Bronchial epithelial cell (primary cell): ENCODE measurements around the gene SDR39U1. TPM values are rescaled to one million over a fixed set of nuclear protein-coding genes. Genes with fewer than 3 reads are reported as not detected.
A peak's percentile ranks its signal among the peaks of the same experiment; 100 is the strongest.

Experiments
- DNase-seq: peaks from one replicate; pipeline ENCODE4 v3.0.0-alpha.2; 2010; ENCODE audit warnings: low read depth
- FAIRE-seq: peaks from 2 replicates; lab custom pipeline; 2011; peaks lifted over from hg19 to GRCh38; lab: Jason Lieb, UNC
- H3K27me3 ChIP-seq: 2 replicates; pipeline ENCODE4 v1.5.1; 2011; ENCODE audit warnings: low read length; ENCODE audit not compliant: control insufficient read depth, insufficient read depth
- H3K36me3 ChIP-seq: 2 replicates; pipeline ENCODE4 v1.5.1; 2011; ENCODE audit warnings: low read length; ENCODE audit not compliant: control insufficient read depth, insufficient read depth
- H3K4me3 ChIP-seq: 2 replicates; pipeline ENCODE4 v1.5.1; 2011; ENCODE audit warnings: mild to moderate bottlenecking, low read depth, low read length, control low read depth
- total RNA-seq: library from RNA; depleted of rRNA; stranded (reverse); fragments of >200 nt; gene quantifications from 2 replicates; pipeline ENCODE4 v1.2.1, GENCODE V29; 2014
- TF ChIP-seq, protein P1 (sequence below): IDR thresholded peaks from 2 replicates; pipeline ENCODE4 v1.5.1; 2011; ENCODE audit warnings: mild to moderate bottlenecking, moderate library complexity, low read length, control low read depth, inconsistent platforms; ENCODE audit not compliant: insufficient read depth, severe bottlenecking

SDR39U1 gene
- total RNA-seq, 1 donor from 2014 or later = 8.2 TPM

GRCh38 chr14:24397639-24398292, 44.8 kb downstream of the SDR39U1 start:
- Histone ChIP-seq H3K27me3 (no peaks in the 10 kb centered on the region), H3K36me3 (no peaks in the 10 kb centered on the region), H3K4me3 (no peak overlapping the region)
- TF ChIP-seq, protein P1, sequence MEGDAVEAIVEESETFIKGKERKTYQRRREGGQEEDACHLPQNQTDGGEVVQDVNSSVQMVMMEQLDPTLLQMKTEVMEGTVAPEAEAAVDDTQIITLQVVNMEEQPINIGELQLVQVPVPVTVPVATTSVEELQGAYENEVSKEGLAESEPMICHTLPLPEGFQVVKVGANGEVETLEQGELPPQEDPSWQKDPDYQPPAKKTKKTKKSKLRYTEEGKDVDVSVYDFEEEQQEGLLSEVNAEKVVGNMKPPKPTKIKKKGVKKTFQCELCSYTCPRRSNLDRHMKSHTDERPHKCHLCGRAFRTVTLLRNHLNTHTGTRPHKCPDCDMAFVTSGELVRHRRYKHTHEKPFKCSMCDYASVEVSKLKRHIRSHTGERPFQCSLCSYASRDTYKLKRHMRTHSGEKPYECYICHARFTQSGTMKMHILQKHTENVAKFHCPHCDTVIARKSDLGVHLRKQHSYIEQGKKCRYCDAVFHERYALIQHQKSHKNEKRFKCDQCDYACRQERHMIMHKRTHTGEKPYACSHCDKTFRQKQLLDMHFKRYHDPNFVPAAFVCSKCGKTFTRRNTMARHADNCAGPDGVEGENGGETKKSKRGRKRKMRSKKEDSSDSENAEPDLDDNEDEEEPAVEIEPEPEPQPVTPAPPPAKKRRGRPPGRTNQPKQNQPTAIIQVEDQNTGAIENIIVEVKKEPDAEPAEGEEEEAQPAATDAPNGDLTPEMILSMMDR = no peak
- no peak for FAIRE-seq
- no peak for DNase-seq

- peak; percentile 87 for DNase-seq
- peak; percentile 58 for FAIRE-seq
- Histone ChIP-seq H3K27me3 (no peaks in the 10 kb centered on the region), H3K4me3 (no peak overlapping the region), H3K36me3 (no peaks in the 10 kb centered on the region)
- TF ChIP-seq, protein P1 = no peak
Observed at GRCh38 chr14:24395609-24396582, 46.7 kb downstream of the SDR39U1 start.

DNA sequence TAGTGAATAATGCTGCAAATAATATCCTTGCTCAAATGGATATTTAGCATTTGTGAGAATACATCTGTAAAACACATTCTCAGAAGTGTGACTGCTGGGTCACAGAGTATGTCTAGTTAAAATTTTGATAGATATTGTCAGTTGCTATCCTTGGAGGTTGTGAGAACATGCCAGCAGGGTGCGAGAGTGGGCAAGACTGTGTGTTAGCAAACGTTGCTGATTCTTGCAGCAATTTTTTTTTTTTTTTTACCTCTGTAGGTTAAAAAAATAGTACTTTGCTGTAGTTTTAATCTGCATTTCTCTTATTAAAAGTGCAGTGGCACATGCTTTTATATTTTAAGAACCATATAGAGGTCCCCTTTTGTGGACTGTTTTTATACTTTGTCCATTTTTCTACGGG, 48.3 kb downstream of the SDR39U1 start:
- FAIRE-seq = no peak
- TF ChIP-seq, protein P1 = peak; percentile 11

GRCh38 chr14:24392325-24393091, 50.1 kb downstream of the SDR39U1 start:
- peak; percentile 90 for DNase-seq
- Histone ChIP-seq H3K27me3 (no peaks in the 10 kb centered on the region), H3K36me3 (no peaks in the 10 kb centered on the region), H3K4me3 (no peak overlapping the region)
- TF ChIP-seq, protein P1 = peak; percentile 40
- no peak for FAIRE-seq

More for the DNA sequence above, 48.3 kb downstream of the SDR39U1 start:
- Histone ChIP-seq H3K27me3 (no peaks in the 10 kb centered on the region), H3K36me3 (no peaks in the 10 kb centered on the region), H3K4me3 (no peak overlapping the region)
- DNase-seq = no peak

DNA sequence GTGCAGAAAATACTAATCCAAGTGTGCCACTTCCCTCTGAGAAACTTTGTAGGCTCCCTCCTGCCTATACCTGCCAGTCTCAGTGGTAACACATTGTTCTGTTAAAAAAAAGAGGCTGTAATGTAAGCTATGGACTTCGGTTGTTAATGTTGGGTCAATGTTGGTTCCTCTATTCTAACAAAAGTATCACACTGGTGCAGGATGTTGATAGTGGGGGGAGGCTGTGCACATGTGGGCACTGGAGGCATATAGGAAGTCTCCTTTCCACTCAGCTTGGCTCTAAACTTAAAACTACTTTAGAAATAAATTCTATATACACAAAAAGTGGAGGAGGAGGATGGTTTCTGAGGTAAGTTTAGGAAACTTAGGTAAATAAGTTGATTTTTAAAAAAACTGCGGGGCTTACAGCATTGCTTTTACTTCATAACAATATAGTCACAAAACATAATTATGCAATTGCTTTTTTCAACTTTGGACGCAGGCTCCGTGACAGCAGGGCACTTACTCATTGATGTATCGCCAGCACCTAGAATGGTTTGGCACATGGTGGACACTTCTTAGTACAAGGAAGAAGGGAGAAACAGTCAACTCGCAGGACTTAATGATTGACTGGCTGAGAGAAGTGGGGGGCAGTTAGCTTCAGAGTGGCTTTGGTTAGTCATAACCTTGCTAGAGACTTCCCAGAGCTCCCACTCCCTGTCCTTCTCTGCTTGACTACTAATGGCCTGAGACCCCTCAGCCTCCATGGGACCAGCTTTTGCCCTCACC, 51.7 kb downstream of the SDR39U1 start:
- H3K27me3 ChIP-seq = no peaks in the 10 kb centered on the region
- FAIRE-seq (no peak), DNase-seq (no peak)
- H3K36me3 ChIP-seq = no peaks in the 10 kb centered on the region
- TF ChIP-seq, protein P1 = no peak
- H3K4me3 ChIP-seq = no peak overlapping the region
